H9 (cell line): ENCODE measurements around the gene TAF1C. TPM values are rescaled to one million over a fixed set of nuclear protein-coding genes. Genes with fewer than 3 reads are reported as not detected.

Source experiments
- DNase-seq: peaks from one replicate; pipeline ENCODE4 v3.0.0-alpha.2; 2017
- H2AFZ ChIP-seq: one replicate; pipeline ENCODE4 v1.6.1; 2013; ENCODE audit warnings: mild to moderate bottlenecking, low read length, control low read depth, moderate library complexity
- H2AK5ac ChIP-seq: 2 replicates; pipeline ENCODE4 v1.6.1; 2013; ENCODE audit warnings: low read length, control low read depth, mixed read lengths; ENCODE audit not compliant: insufficient read length
- H2BK120ac ChIP-seq: one replicate; pipeline ENCODE4 v1.6.1; 2013; ENCODE audit warnings: low read depth, mild to moderate bottlenecking, low read length, control low read depth, inconsistent platforms; ENCODE audit not compliant: poor library complexity, severe bottlenecking
- H2BK12ac ChIP-seq: 2 replicates; pipeline ENCODE4 v1.6.1; 2013; ENCODE audit warnings: low read length, control low read depth, mixed read lengths, low read depth; ENCODE audit not compliant: insufficient read length
- H2BK15ac ChIP-seq: 2 replicates; pipeline ENCODE4 v1.6.1; 2013; ENCODE audit warnings: low read depth, low read length, control low read depth
- H2BK20ac ChIP-seq: one replicate; pipeline ENCODE4 v1.6.1; 2013; ENCODE audit warnings: low read depth, mild to moderate bottlenecking, low read length, control low read depth, inconsistent platforms; ENCODE audit not compliant: poor library complexity, severe bottlenecking
- H2BK5ac ChIP-seq: 2 replicates; pipeline ENCODE4 v1.6.1; 2013; ENCODE audit warnings: low read length, control low read depth, mixed read lengths; ENCODE audit not compliant: insufficient read length
- H3K14ac ChIP-seq: 2 replicates; pipeline ENCODE4 v1.6.1; 2013; ENCODE audit warnings: low read length, control low read depth; ENCODE audit not compliant: insufficient read depth
- H3K18ac ChIP-seq: 2 replicates; pipeline ENCODE4 v1.6.1; 2013; ENCODE audit warnings: low read depth, mild to moderate bottlenecking, mixed read lengths, low read length, control low read depth; ENCODE audit not compliant: insufficient read length
- H3K23ac ChIP-seq: 2 replicates; pipeline ENCODE4 v1.6.1; 2013; ENCODE audit warnings: low read length, control low read depth, mixed read lengths, low read depth; ENCODE audit not compliant: insufficient read length
- H3K23me2 ChIP-seq: 2 replicates; pipeline ENCODE4 v1.6.1; 2013; ENCODE audit warnings: low read depth, mild to moderate bottlenecking, mixed read lengths, low read length, control low read depth; ENCODE audit not compliant: insufficient read length, poor library complexity, severe bottlenecking
- H3K27ac ChIP-seq: 2 replicates; pipeline ENCODE4 v1.5.1; 2013; ENCODE audit warnings: low read length, control low read depth, mixed read lengths, low read depth; ENCODE audit not compliant: insufficient read length
- H3K27me3 ChIP-seq: 2 replicates; pipeline ENCODE4 v1.6.1; 2013; ENCODE audit warnings: low read length, control low read depth, inconsistent platforms; ENCODE audit not compliant: insufficient read depth
- H3K4ac ChIP-seq: 2 replicates; pipeline ENCODE4 v1.6.1; 2013; ENCODE audit warnings: low read depth, mild to moderate bottlenecking, control low read depth, inconsistent platforms, low read length, moderate library complexity
- H3K4me1 ChIP-seq: 2 replicates; pipeline ENCODE4 v1.6.1; 2013; ENCODE audit warnings: low read length, control low read depth, inconsistent platforms; ENCODE audit not compliant: insufficient read depth
- H3K4me2 ChIP-seq: 2 replicates; pipeline ENCODE4 v1.6.1; 2013; ENCODE audit warnings: low read length, control low read depth, mixed read lengths; ENCODE audit not compliant: insufficient read length, insufficient read depth
- H3K56ac ChIP-seq: 2 replicates; pipeline ENCODE4 v1.6.1; 2013; ENCODE audit warnings: low read depth, mild to moderate bottlenecking, mixed read lengths, low read length, control low read depth; ENCODE audit not compliant: insufficient read length
- H3K79me1 ChIP-seq: 2 replicates; pipeline ENCODE4 v1.6.1; 2013; ENCODE audit warnings: low read depth, mild to moderate bottlenecking, moderate library complexity, low read length, control low read depth, inconsistent platforms; ENCODE audit not compliant: insufficient read depth, poor library complexity, severe bottlenecking
- H3K79me2 ChIP-seq: 2 replicates; pipeline ENCODE4 v1.6.1; 2013; ENCODE audit warnings: low read length, control low read depth, inconsistent platforms; ENCODE audit not compliant: insufficient read depth
- H3K9ac ChIP-seq: 2 replicates; pipeline ENCODE4 v1.6.1; 2013; ENCODE audit warnings: low read length, control low read depth, mixed read lengths; ENCODE audit not compliant: insufficient read length; ENCODE audit errors: extremely low read depth
- H3K9me3 ChIP-seq: one replicate; pipeline ENCODE4 v1.6.1; 2013; ENCODE audit warnings: low read depth, low read length, inconsistent platforms; ENCODE audit not compliant: control insufficient read depth
- H3T11ph ChIP-seq: one replicate; pipeline ENCODE4 v1.6.1; 2013; ENCODE audit warnings: mild to moderate bottlenecking, low read length, control low read depth, inconsistent platforms
- H4K20me1 ChIP-seq: one replicate; pipeline ENCODE4 v1.6.1; 2013; ENCODE audit not compliant: control insufficient read depth, insufficient read length, insufficient read depth
- H4K5ac ChIP-seq: 2 replicates; pipeline ENCODE4 v1.6.1; 2013; ENCODE audit warnings: low read depth, mild to moderate bottlenecking, mixed read lengths, low read length, control low read depth; ENCODE audit not compliant: insufficient read length
- H4K8ac ChIP-seq: replicated peaks from 2 replicates; pipeline ENCODE4 v1.6.1; 2013; ENCODE audit warnings: low read length, control low read depth, mixed read lengths, low read depth; ENCODE audit not compliant: insufficient read length
- H4K91ac ChIP-seq: 2 replicates; pipeline ENCODE4 v1.6.1; 2013; ENCODE audit warnings: low read depth, mild to moderate bottlenecking, moderate library complexity, mixed read lengths, low read length, control low read depth; ENCODE audit not compliant: insufficient read length
- H3K27ac Mint-ChIP-seq, 3 experiments: 2 replicates in 2 of 3; 3 replicates in 1 of 3; pipeline ENCODE4 v1.8.0; 2020 to 2021; ENCODE audit warnings: mixed read lengths in 3 of 3, mild to moderate bottlenecking in 1 of 3, moderate library complexity in 1 of 3
- H3K27me3 Mint-ChIP-seq: 2 replicates; pipeline ENCODE4 v1.8.0; 2021; ENCODE audit warnings: low read depth, mild to moderate bottlenecking, moderate library complexity, mixed read lengths
- H3K36me3 Mint-ChIP-seq, 3 experiments: 2 replicates in 2 of 3; 3 replicates in 1 of 3; pipeline ENCODE4 v1.8.0; 2020 to 2021; ENCODE audit warnings: low read depth in 3 of 3, mixed read lengths in 3 of 3; ENCODE audit not compliant: insufficient read depth in 1 of 3
- H3K4me1 Mint-ChIP-seq, 2 experiments: 2 replicates each; pipeline ENCODE4 v1.8.0; 2020; ENCODE audit warnings: mixed read lengths in 2 of 2
- H3K4me3 Mint-ChIP-seq, 2 experiments: 2 replicates in 1 of 2; 3 replicates in 1 of 2; pipeline ENCODE4 v1.8.0; 2020 to 2021; ENCODE audit warnings: mild to moderate bottlenecking in 2 of 2, mixed read lengths in 2 of 2, moderate library complexity in 1 of 2
- H3K9me3 Mint-ChIP-seq, 2 experiments: 2 replicates in 1 of 2; 3 replicates in 1 of 2; pipeline ENCODE4 v1.8.0; 2020; ENCODE audit warnings: mild to moderate bottlenecking in 2 of 2, mixed read lengths in 2 of 2, moderate library complexity in 1 of 2
- CTCF ChIP-seq: fragments of 200-600 bp; sonication (generic); conservative IDR thresholded peaks from 3 replicates; pipeline ENCODE4 v1.8.0; 2021; ENCODE audit warnings: antibody characterized with exemption, mild to moderate bottlenecking
- WGBS: extraction: QIAGEN DNeasy Blood & Tissue Kit; methylation state at CpG from one replicate; pipeline ENCODE4 v1.1.7; 2013; ENCODE audit warnings: missing lambda C conversion rate, low lambda C conversion rate, mixed read lengths; ENCODE audit not compliant: insufficient read length; ENCODE audit errors: extremely low coverage; 5-methylcytosine and 5-hydroxymethylcytosine counted together
- total RNA-seq: library from RNA; stranded (reverse); gene quantifications from 2 replicates; pipeline ENCODE4 v1.2.1, GENCODE V29; 2021

The TAF1C gene
- total RNA-seq, 1 experiment from 2014 or later = 78.6 TPM

GRCh38 chr16:84144209-84144858 lies 42.5 kb downstream of the TAF1C start:
- Histone ChIP-seq H3K4me1 (peaks cover 2% of the 10 kb centered on the region; the same call in 1 of the 2 replicates), H3K4ac (no peak overlapping the region), H3T11ph (no peak overlapping the region), H3K56ac (no peak overlapping the region), H3K18ac (no peak overlapping the region), H3K9me3 (no peaks in the 10 kb centered on the region), H3K27me3 (no peaks in the 10 kb centered on the region), H3K9ac (peak overlapping the region; percentile 16), H4K91ac (no peak overlapping the region), H3K23me2 (peaks cover 9% of the 10 kb centered on the region), H3K14ac (no peak overlapping the region), H2AK5ac (no peak overlapping the region), H3K79me2 (peaks cover 4% of the 10 kb centered on the region; the same call in 1 of the 2 replicates), H4K20me1 (no peaks in the 10 kb centered on the region), H3K4me2 (peak overlapping the region; percentile 77), H3K27ac (no peak overlapping the region), H2BK15ac (no peak overlapping the region), H4K5ac (no peak overlapping the region), H2BK5ac (no peak overlapping the region), H4K8ac (no peak overlapping the region), H2BK120ac (no peak overlapping the region), H2BK12ac (no peak overlapping the region), H2BK20ac (no peak overlapping the region), H2AFZ (no peak overlapping the region), H3K79me1 (peaks cover 3% of the 10 kb centered on the region), H3K23ac (no peak overlapping the region)
- DNase-seq = no peak
- no CpG with 5 or more reads among the region's 39 CpGs for WGBS
- peaks cover 0 to 9% of the 10 kb centered on the region in 2 experiments; a peak in 1 of 5 replicates for H3K9me3 Mint-ChIP-seq
- peak overlapping the region; percentile 76 to 91 (median 87); a peak in 5 of 7 replicates for H3K27ac Mint-ChIP-seq
- H3K4me1 Mint-ChIP-seq = peaks cover 17 to 23% of the 10 kb centered on the region in 2 experiments
- peak overlapping the region; percentile 95 to 99 for H3K4me3 Mint-ChIP-seq
- TF ChIP-seq CTCF = no peak
- H3K27me3 Mint-ChIP-seq = peaks cover 16% of the 10 kb centered on the region
- H3K36me3 Mint-ChIP-seq = peaks cover 4 to 18% (median 6%) of the 10 kb centered on the region in 3 experiments; a peak in 6 of 7 replicates
